ENCODE measurements around the gene MYBL2. TPM values are rescaled to one million over a fixed set of nuclear protein-coding genes. Genes with fewer than 3 reads are reported as not detected.
A peak's percentile ranks its signal among the peaks of the same experiment; 100 is the strongest.

The MYBL2 gene
- 138 TPM for total RNA-seq (2021; ENCODE audit: unreplicated experiment)
- polyA plus RNA-seq (2012; ENCODE audit: insufficient read length), result 74.4 TPM
- Bru-seq, nascent RNA, result percentile 76 among the genes with signal in this experiment
- percentile 79 among the genes with signal in this experiment for BruChase-seq, experiment 1, labeled RNA remaining after a 2-hour chase
- BruChase-seq, experiment 2, labeled RNA remaining after a 6-hour chase, result percentile 80 among the genes with signal in this experiment
- long read RNA-seq, transcript MYBL2-201 (14 exons, 2,639 nt), result major isoform, 190 of 315 reads
- long read RNA-seq, transcript MYBL2-202 (13 exons, 2,704 nt), result minor isoform, 16 of 315 reads
- long read RNA-seq, partial matches to known transcripts, result 83 of 315 reads
- long read RNA-seq, other reads (novel, unspliced or antisense), result 26 of 315 reads

DNA sequence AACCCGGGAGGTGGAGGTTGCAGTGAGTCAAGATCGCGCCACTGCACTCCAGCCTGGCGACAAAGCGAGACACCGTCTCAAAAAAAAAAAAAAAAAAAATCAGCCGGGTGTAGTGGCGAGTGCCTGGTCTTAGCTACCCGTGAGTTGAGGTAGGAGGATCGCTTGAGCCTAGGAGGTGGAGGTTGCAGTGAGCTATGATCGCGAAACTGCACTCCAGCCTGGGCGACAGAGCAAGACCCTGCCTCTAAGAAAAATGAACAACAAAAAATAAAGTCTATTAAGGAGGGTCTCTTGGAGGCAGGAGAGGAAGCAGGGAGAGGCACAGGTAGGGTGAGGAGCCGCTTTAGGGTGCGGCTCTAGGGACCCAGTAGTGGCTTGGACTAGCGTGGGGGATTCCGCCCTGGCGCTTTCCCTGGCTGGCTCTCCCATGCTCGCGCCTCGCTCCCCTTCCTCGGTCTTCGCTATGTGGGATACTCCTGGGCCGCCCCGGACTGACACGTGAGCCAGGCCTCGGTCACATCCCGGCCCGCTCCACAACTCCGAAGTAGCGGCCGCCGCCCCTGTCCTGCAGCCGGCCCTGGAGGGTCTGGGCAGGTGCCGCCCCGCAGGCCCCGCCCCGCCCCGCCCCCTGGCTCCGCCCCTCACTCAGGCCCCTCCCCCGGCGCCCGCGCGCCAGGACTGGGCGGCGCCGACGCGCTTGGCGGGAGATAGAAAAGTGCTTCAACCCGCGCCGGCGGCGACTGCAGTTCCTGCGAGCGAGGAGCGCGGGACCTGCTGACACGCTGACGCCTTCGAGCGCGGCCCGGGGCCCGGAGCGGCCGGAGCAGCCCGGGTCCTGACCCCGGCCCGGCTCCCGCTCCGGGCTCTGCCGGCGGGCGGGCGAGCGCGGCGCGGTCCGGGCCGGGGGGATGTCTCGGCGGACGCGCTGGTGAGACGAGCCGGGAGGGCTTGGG, at the start of gene MYBL2:
Gene MYBL2 (plus strand): TSS at position 739 of the 953 bp plus-strand sequence. CDS start 170 bp downstream, at position 909.
- in situ Hi-C loops (cut with HindIII; ENCODE audit: low pct_unique_long_range_greater_than_20kb, low sequenced_read_pairs) (no loop called here), intact Hi-C loops (cut with micrococcal nuclease; ENCODE audit: unreplicated experiment) (no loop called here)
- no peaks in the 10 kb centered on the region for H3K36me3 ChIP-seq (ENCODE audit: control insufficient read depth, insufficient read depth, low read length)
- TF ChIP-seq SIN3A (IDR thresholded peaks at IDR 0.05; ENCODE audit: borderline replicate concordance, insufficient read depth, low read depth, low read length), result peak; percentile 94
- peak; percentile 69 for TF ChIP-seq POLR2AphosphoS5 (IDR thresholded peaks at IDR 0.05; ENCODE audit: low read depth, low read length)
- TF ChIP-seq TCF7L2 (IDR thresholded peaks at IDR 0.05; ENCODE audit: low read depth, low read length), result no peak
- TF ChIP-seq, protein P1, sequence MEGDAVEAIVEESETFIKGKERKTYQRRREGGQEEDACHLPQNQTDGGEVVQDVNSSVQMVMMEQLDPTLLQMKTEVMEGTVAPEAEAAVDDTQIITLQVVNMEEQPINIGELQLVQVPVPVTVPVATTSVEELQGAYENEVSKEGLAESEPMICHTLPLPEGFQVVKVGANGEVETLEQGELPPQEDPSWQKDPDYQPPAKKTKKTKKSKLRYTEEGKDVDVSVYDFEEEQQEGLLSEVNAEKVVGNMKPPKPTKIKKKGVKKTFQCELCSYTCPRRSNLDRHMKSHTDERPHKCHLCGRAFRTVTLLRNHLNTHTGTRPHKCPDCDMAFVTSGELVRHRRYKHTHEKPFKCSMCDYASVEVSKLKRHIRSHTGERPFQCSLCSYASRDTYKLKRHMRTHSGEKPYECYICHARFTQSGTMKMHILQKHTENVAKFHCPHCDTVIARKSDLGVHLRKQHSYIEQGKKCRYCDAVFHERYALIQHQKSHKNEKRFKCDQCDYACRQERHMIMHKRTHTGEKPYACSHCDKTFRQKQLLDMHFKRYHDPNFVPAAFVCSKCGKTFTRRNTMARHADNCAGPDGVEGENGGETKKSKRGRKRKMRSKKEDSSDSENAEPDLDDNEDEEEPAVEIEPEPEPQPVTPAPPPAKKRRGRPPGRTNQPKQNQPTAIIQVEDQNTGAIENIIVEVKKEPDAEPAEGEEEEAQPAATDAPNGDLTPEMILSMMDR (IDR thresholded peaks at IDR 0.05), result no peak
- TF ChIP-seq, protein P2, sequence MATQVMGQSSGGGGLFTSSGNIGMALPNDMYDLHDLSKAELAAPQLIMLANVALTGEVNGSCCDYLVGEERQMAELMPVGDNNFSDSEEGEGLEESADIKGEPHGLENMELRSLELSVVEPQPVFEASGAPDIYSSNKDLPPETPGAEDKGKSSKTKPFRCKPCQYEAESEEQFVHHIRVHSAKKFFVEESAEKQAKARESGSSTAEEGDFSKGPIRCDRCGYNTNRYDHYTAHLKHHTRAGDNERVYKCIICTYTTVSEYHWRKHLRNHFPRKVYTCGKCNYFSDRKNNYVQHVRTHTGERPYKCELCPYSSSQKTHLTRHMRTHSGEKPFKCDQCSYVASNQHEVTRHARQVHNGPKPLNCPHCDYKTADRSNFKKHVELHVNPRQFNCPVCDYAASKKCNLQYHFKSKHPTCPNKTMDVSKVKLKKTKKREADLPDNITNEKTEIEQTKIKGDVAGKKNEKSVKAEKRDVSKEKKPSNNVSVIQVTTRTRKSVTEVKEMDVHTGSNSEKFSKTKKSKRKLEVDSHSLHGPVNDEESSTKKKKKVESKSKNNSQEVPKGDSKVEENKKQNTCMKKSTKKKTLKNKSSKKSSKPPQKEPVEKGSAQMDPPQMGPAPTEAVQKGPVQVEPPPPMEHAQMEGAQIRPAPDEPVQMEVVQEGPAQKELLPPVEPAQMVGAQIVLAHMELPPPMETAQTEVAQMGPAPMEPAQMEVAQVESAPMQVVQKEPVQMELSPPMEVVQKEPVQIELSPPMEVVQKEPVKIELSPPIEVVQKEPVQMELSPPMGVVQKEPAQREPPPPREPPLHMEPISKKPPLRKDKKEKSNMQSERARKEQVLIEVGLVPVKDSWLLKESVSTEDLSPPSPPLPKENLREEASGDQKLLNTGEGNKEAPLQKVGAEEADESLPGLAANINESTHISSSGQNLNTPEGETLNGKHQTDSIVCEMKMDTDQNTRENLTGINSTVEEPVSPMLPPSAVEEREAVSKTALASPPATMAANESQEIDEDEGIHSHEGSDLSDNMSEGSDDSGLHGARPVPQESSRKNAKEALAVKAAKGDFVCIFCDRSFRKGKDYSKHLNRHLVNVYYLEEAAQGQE (IDR thresholded peaks at IDR 0.05; ENCODE audit: insufficient read depth in 1 of 2, low read depth in 2 of 2, low read length in 1 of 2), result no peak
- no peaks in the 10 kb centered on the region for H3K9me3 ChIP-seq (ENCODE audit: control insufficient read depth, insufficient read depth, low read depth, low read length)
- H3K27me3 ChIP-seq (ENCODE audit: control insufficient read depth, insufficient read depth, low read length), result no peaks in the 10 kb centered on the region
- POLR2A ChIA-PET, result interaction anchor here (0.7 kb wide), 2 partner anchors 110 to 136 kb away, joined by 3 to 11 read pairs; no protein-coding TSS in a partner anchor
- CTCF ChIA-PET, result no interaction called here
- BruUV-seq (replicated peaks), result no TSS peak
- ATAC-seq (peak; percentile 95), DNase-seq (ENCODE audit: low read depth, low spot score) (no peak)
- H3K27ac ChIP-seq (ENCODE audit: low read length), result peak within 1 kb of the TSS; percentile 74
- peak within 1 kb of the TSS; percentile 60 to 73 for H3K4me3 ChIP-seq (ENCODE audit: low read depth in 2 of 2, low read length in 2 of 2)
- H3K4me1 ChIP-seq (ENCODE audit: control insufficient read depth, insufficient read depth, low read length), result peaks cover 21% of the 10 kb centered on the region; the same call in 1 of the 2 replicates

DNA sequence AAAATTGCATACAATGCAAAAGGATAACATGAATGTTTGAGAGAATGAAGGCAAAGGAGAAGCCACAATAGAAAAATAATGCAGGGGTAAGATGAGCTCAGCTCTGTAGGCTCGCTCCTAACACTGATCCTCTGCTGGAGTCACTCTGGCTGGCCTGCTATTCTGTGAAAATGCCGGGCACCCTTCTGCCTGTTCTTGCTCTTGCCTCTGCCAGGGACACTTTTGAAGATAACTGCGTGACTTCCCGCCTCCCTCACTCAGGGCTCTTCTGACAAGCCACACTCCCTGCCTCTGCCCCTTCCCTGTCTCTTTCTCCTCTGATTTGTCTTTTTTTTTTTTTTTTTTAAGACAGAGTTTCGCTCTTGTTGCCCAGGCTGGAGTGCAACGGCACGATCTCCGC, 35.3 kb upstream of the MYBL2 start:
- TF ChIP-seq SIN3A (IDR thresholded peaks at IDR 0.05; ENCODE audit: borderline replicate concordance, insufficient read depth, low read depth, low read length) (no peak), TCF7L2 (IDR thresholded peaks at IDR 0.05; ENCODE audit: low read depth, low read length) (no peak), POLR2AphosphoS5 (IDR thresholded peaks at IDR 0.05; ENCODE audit: low read depth, low read length) (no peak)
- TF ChIP-seq, protein P2 (IDR thresholded peaks at IDR 0.05; ENCODE audit: insufficient read depth in 1 of 2, low read depth in 2 of 2, low read length in 1 of 2), result no peak
- TF ChIP-seq, protein P1 (IDR thresholded peaks at IDR 0.05), result no peak
- DNase-seq (ENCODE audit: low read depth, low spot score) (no peak), ATAC-seq (no peak)
- intact Hi-C loops (cut with micrococcal nuclease; ENCODE audit: unreplicated experiment), result no loop called here
- Histone ChIP-seq H3K4me1 (ENCODE audit: control insufficient read depth, insufficient read depth, low read length) (no peaks in the 10 kb centered on the region), H3K9me3 (ENCODE audit: control insufficient read depth, insufficient read depth, low read depth, low read length) (no peaks in the 10 kb centered on the region), H3K36me3 (ENCODE audit: control insufficient read depth, insufficient read depth, low read length) (no peaks in the 10 kb centered on the region), H3K27me3 (ENCODE audit: control insufficient read depth, insufficient read depth, low read length) (no peaks in the 10 kb centered on the region), H3K27ac (ENCODE audit: low read length) (no peak overlapping the region), H3K4me3 (ENCODE audit: low read depth in 2 of 2, low read length in 2 of 2) (no peak overlapping the region)
- CTCF ChIA-PET, result no interaction called here
- POLR2A ChIA-PET, result no interaction called here
- in situ Hi-C loops (cut with HindIII; ENCODE audit: low pct_unique_long_range_greater_than_20kb, low sequenced_read_pairs), result no loop called here
- BruUV-seq (replicated peaks), result no TSS peak
